Immature natural killer cell (primary cell): ENCODE data around the gene SELENBP1. TPM values are rescaled to one million over a fixed set of nuclear protein-coding genes. Genes with fewer than 3 reads are reported as not detected.
"Not testable (repeated sequence)": the region's sequence is repeated elsewhere in the genome, so short reads cannot be mapped to it uniquely, and the experiment has no call there.

ENCODE experiments used
- DNase-seq, 3 donors: peaks; one replicate each; pipeline ENCODE4 v3.0.0; 2022; ENCODE audit warnings: mixed read lengths in 1 of 3
- H3K27ac Mint-ChIP-seq, 6 donors: one replicate each; pipeline ENCODE4 v1.8.0; 2020; ENCODE audit warnings: mixed read lengths in 6 of 6, mild to moderate bottlenecking in 5 of 6, inconsistent platforms in 4 of 6, moderate library complexity in 3 of 6
- H3K27me3 Mint-ChIP-seq, 3 donors: one replicate each; pipeline ENCODE4 v1.8.0; 2020 to 2021; ENCODE audit warnings: low read depth in 3 of 3, mild to moderate bottlenecking in 3 of 3, mixed read lengths in 3 of 3, moderate library complexity in 3 of 3, inconsistent platforms in 1 of 3
- H3K36me3 Mint-ChIP-seq, 3 donors: one replicate each; pipeline ENCODE4 v1.8.0; 2020; ENCODE audit warnings: mixed read lengths in 3 of 3, inconsistent platforms in 2 of 3, mild to moderate bottlenecking in 2 of 3
- H3K4me1 Mint-ChIP-seq, 2 donors: one replicate each; pipeline ENCODE4 v1.8.0; 2020; ENCODE audit warnings: inconsistent platforms in 2 of 2, mild to moderate bottlenecking in 2 of 2, mixed read lengths in 2 of 2, moderate library complexity in 1 of 2
- H3K4me3 Mint-ChIP-seq, 5 donors: one replicate each; pipeline ENCODE4 v1.8.0; 2020; ENCODE audit warnings: mild to moderate bottlenecking in 5 of 5, mixed read lengths in 5 of 5, inconsistent platforms in 3 of 5, moderate library complexity in 3 of 5
- H3K9me3 Mint-ChIP-seq, 6 donors: one replicate each; pipeline ENCODE4 v1.8.0; 2020; ENCODE audit warnings: mild to moderate bottlenecking in 6 of 6, mixed read lengths in 6 of 6, inconsistent platforms in 4 of 6, moderate library complexity in 3 of 6
- polyA plus RNA-seq, 3 donors: library from polyadenylated mRNA; unstranded; fragments of 300-500 nt; fragmentation: Illumina TruSeq; gene quantifications; one replicate each; pipeline ENCODE4 v1.2.3, GENCODE V29; 2021

The SELENBP1 gene
- polyA plus RNA-seq, 3 donors from 2014 or later: not detected

DNA sequence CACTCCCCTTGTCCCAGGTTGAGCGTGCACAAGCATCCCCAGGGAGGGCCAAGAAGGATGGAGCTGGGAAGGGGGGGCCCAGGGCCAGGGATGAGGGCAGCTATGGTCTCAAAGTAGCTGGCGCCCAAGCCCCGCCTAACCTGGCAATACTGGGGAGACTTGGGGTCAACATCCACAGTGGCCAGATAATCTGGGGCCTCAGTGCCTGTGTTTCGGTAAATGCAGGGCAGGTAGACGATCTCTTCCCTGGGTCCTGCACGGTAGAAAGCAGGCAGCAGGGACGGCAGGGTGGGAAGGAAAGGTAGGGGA is 3.2 kb downstream of the SELENBP1 start:
- no peaks in the 10 kb centered on the region for H3K36me3 Mint-ChIP-seq
- no peaks in the 10 kb centered on the region for H3K9me3 Mint-ChIP-seq
- H3K4me3 Mint-ChIP-seq: no peak overlapping the region
- H3K27me3 Mint-ChIP-seq: peaks cover 0 to 2% (median 0%) of the 10 kb centered on the region in 3 donors
- H3K4me1 Mint-ChIP-seq: no peaks in the 10 kb centered on the region
- H3K27ac Mint-ChIP-seq: no peak overlapping the region
- DNase-seq: no peak

GRCh38 chr1:151368393-151369301 is 3.9 kb downstream of the SELENBP1 start:
- H3K9me3 Mint-ChIP-seq: no peaks in the 10 kb centered on the region
- H3K4me1 Mint-ChIP-seq: no peaks in the 10 kb centered on the region
- no peak overlapping the region for H3K4me3 Mint-ChIP-seq
- no peak for DNase-seq
- H3K27me3 Mint-ChIP-seq: peaks cover 0 to 2% (median 0%) of the 10 kb centered on the region in 3 donors
- no peaks in the 10 kb centered on the region for H3K36me3 Mint-ChIP-seq
- no peak overlapping the region for H3K27ac Mint-ChIP-seq

- Mint-ChIP-seq H3K27me3 (peaks cover 0 to 2% (median 0%) of the 10 kb centered on the region in 3 donors), H3K9me3 (no peaks in the 10 kb centered on the region), H3K27ac (no peak overlapping the region), H3K4me1 (no peaks in the 10 kb centered on the region), H3K4me3 (no peak overlapping the region), H3K36me3 (no peaks in the 10 kb centered on the region)
- DNase-seq: no peak
Measured at GRCh38 chr1:151367658-151368392, 4.7 kb downstream of the SELENBP1 start.

- Mint-ChIP-seq H3K27me3 (peaks cover 0 to 3% (median 2%) of the 10 kb centered on the region in 3 donors), H3K36me3 (no peaks in the 10 kb centered on the region), H3K27ac (no peak overlapping the region), H3K4me1 (no peaks in the 10 kb centered on the region), H3K4me3 (no peak overlapping the region), H3K9me3 (peaks cover 0 to 2% (median 0%) of the 10 kb centered on the region in 6 donors)
- no peak for DNase-seq
Measured at GRCh38 chr1:151364996-151365395, 7.5 kb downstream of the SELENBP1 start.

- H3K36me3 Mint-ChIP-seq: no peaks in the 10 kb centered on the region
- peaks cover 0 to 3% (median 2%) of the 10 kb centered on the region in 3 donors for H3K27me3 Mint-ChIP-seq
- H3K4me1 Mint-ChIP-seq: no peaks in the 10 kb centered on the region
- H3K9me3 Mint-ChIP-seq: peaks cover 0 to 2% (median 0%) of the 10 kb centered on the region in 6 donors
- H3K4me3 Mint-ChIP-seq: no peak overlapping the region
- no peak for DNase-seq
- no peak overlapping the region for H3K27ac Mint-ChIP-seq
Measured at GRCh38 chr1:151362308-151363155, 10.0 kb downstream of the SELENBP1 start.

DNA sequence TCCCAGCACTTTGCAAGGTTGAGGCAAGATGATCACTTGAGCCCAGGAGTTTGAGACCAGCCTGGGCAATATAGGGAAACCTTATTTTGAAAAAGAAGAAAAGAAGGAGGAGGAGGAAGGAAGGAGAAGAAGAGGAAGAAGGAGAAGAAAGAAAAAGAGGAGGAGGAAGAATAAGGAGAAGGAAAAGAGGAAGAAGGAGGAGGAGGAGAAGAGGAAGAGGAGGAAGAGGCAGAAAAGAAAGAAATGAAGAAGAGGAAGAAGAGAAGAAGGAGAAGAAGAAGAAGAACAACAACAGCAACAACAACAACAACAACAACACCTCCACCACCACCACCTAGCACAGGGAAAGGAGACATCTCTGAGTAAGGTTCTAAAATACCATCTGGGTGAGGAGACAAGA is 10.6 kb downstream of the SELENBP1 start:
- H3K4me1 Mint-ChIP-seq: no peaks in the 10 kb centered on the region
- no peak for DNase-seq
- no peak overlapping the region for H3K27ac Mint-ChIP-seq
- H3K27me3 Mint-ChIP-seq: peaks cover 0 to 3% (median 3%) of the 10 kb centered on the region in 3 donors
- no peaks in the 10 kb centered on the region for H3K36me3 Mint-ChIP-seq
- peaks cover 0 to 2% (median 0%) of the 10 kb centered on the region in 6 donors for H3K9me3 Mint-ChIP-seq
- H3K4me3 Mint-ChIP-seq: no peak overlapping the region

DNA sequence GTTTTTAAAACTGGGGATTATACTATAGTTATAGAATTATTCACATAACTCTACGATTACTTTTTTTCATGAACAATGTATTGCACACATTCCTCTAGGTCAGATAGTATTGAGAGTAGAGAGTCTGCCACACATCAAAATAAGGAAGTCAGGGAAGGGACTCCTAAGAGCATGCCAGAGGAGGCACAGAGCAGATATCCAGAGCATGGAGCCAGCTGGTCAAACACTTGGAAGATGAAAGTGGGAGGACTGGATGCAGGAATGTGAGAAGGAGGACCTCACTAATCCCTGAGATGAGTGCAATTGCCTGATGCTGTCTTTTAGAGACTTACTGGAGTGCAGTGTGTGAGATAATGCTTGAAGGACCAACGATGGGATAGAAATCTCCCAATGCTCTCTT is 15.8 kb downstream of the SELENBP1 start:
- no peaks in the 10 kb centered on the region for H3K4me1 Mint-ChIP-seq
- H3K36me3 Mint-ChIP-seq: no peaks in the 10 kb centered on the region
- no peak overlapping the region for H3K4me3 Mint-ChIP-seq
- no peak overlapping the region for H3K27ac Mint-ChIP-seq
- H3K27me3 Mint-ChIP-seq: peaks cover 0 to 3% (median 2%) of the 10 kb centered on the region in 3 donors
- H3K9me3 Mint-ChIP-seq: peaks cover 0 to under 1% (median 0%) of the 10 kb centered on the region in 6 donors
- DNase-seq: no peak

DNA sequence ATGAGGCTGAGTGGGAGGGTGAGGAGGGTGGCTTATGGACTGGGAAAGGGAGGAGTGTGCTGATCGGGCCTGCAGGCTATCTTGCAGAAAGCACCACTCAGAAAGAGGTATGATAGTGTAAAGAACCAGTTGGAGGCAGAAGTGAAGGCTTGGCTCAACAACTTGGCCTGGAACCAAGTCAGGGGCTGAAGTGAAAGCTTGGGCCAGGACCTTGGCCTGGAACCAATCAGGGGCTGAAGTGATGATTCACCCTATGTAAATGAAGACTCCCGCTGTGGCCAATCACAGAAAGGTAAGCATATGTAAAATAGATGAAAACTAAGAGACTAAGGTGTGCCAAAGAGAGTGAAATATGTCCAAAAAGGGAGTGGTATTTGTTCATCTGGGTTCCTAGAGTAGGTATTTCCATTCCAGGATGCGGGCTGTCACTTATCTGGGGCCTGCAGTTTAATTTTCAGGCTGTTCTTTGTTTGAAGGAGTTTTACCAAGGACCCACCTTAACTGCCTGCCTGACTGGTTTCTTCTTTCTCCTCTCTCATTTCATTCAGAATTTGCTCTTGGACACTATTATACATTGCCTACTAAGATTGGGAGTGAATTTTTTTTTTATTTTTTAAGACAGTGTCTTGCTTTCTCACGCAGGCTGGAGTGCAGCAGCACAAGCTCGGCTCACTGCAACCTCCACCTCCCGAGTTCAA is 20.3 kb downstream of the SELENBP1 start:
- peaks cover 8 to 12% of the 10 kb centered on the region in 2 donors for H3K4me1 Mint-ChIP-seq
- DNase-seq: no peak
- H3K27ac Mint-ChIP-seq: peak overlapping the region in 1 of 6 donors; percentile 40
- no peaks in the 10 kb centered on the region for H3K36me3 Mint-ChIP-seq
- H3K27me3 Mint-ChIP-seq: peaks cover 2 to 3% (median 3%) of the 10 kb centered on the region in 3 donors
- H3K9me3 Mint-ChIP-seq: peaks cover 0 to 2% (median 0%) of the 10 kb centered on the region in 6 donors
- no peak overlapping the region for H3K4me3 Mint-ChIP-seq

- H3K9me3 Mint-ChIP-seq, H3K27ac Mint-ChIP-seq, H3K36me3 Mint-ChIP-seq, H3K4me3 Mint-ChIP-seq, DNase-seq: not testable (repeated sequence)
- H3K27me3 Mint-ChIP-seq: peaks cover 6 to 11% (median 8%) of the 10 kb centered on the region in 3 donors
- peaks cover 24 to 29% of the 10 kb centered on the region in 2 donors for H3K4me1 Mint-ChIP-seq
Measured at GRCh38 chr1:151350323-151350722, 22.2 kb downstream of the SELENBP1 start.

DNA sequence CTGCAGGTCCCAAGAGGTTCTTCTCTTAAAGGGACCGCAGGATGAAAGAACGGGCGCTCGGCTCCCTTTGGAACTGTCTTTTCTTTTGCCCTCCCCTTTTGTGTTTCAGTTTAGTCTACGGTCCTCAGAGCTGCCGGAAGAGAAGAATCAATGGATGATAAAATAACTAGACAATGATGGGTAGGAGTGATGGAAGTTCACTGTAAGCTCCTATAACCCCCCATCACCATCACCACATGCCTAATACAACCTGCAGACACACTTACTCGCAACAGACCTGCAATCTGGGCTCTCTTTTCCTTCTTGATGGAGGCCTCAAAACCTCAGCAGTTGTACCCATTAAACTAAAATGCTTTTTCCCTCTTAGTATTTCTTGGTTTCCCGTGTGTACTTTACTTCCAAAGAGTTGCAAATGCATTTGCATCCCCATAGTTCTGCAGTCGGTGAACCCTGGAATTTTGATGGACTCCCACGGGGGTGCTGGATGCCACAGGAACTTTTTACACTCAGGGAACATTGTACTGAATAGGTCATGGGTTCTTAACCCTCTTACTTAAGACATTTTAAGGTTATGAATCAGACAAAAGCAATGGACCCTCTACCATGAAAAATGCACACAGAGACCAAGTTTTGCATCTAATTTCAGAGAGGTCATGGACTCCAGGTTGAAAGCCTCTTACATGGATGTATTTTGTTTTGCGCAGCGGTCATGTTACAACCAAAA is 24.8 kb downstream of the SELENBP1 start:
- DNase-seq: no peak
- peak overlapping the region; percentile 94 to 100 (median 98) for H3K27ac Mint-ChIP-seq
- H3K4me1 Mint-ChIP-seq: peaks cover 26 to 29% of the 10 kb centered on the region in 2 donors
- peaks cover 6 to 11% (median 8%) of the 10 kb centered on the region in 3 donors for H3K27me3 Mint-ChIP-seq
- H3K36me3 Mint-ChIP-seq: peaks cover 0 to 23% (median 7%) of the 10 kb centered on the region in 3 donors
- H3K4me3 Mint-ChIP-seq: peak overlapping the region; percentile 93 to 98 (median 96)
- H3K9me3 Mint-ChIP-seq: peaks cover 0 to 2% (median 0%) of the 10 kb centered on the region in 6 donors

GRCh38 chr1:151346769-151347522 is 25.6 kb downstream of the SELENBP1 start, which contains the start of gene RFX5:
RFX5 (minus strand) TSS chr1:151347252; CDS start chr1:151346320, 932 bp downstream.
- Mint-ChIP-seq H3K27ac (peak within 1 kb of the TSS; percentile 94 to 100 (median 98)), H3K4me3 (peak within 1 kb of the TSS; percentile 93 to 98 (median 96)), H3K27me3 (peaks cover 6 to 11% (median 8%) of the 10 kb centered on the region in 3 donors), H3K4me1 (peaks cover 26 to 29% of the 10 kb centered on the region in 2 donors), H3K36me3 (peaks cover 0 to 23% (median 7%) of the 10 kb centered on the region in 3 donors), H3K9me3 (peaks cover 0 to 2% (median 0%) of the 10 kb centered on the region in 6 donors)
- DNase-seq: peak; percentile 95 to 96 (median 96)
